Uterus (tissue), 4 donors: ENCODE measurements around the gene DNM3. TPM values are rescaled to one million over a fixed set of nuclear protein-coding genes. Genes with fewer than 3 reads are reported as not detected.

Experiments
- DNase-seq, 2 donors: peaks; one replicate each; pipeline ENCODE4 v3.0.0-alpha.2; 2019 to 2020
- H3K27ac ChIP-seq, 2 donors: fragments of 200-600 bp; sonication (generic); 1 replicate in 1 of 2; 2 replicates in 1 of 2; pipeline ENCODE4 v1.5.1; 2016 to 2018
- H3K27me3 ChIP-seq, 2 donors: fragments of 200-600 bp; sonication (generic); one replicate each; pipeline ENCODE4 v1.5.1; 2018 to 2019; ENCODE audit warnings: control low read depth in 1 of 2
- H3K36me3 ChIP-seq, 2 donors: fragments of 200-600 bp; sonication (generic); one replicate each; pipeline ENCODE4 v1.5.1; 2019; ENCODE audit warnings: control low read depth in 1 of 2
- H3K4me1 ChIP-seq, 2 donors: fragments of 200-600 bp; sonication (generic); one replicate each; pipeline ENCODE4 v1.5.1; 2018 to 2019; ENCODE audit warnings: control low read depth in 1 of 2
- H3K4me3 ChIP-seq, 2 donors: fragments of 200-600 bp; sonication (generic); 1 replicate in 1 of 2; 2 replicates in 1 of 2; pipeline ENCODE4 v1.5.1; 2018 to 2019; ENCODE audit warnings: mild to moderate bottlenecking in 1 of 2
- H3K9me3 ChIP-seq, 2 donors: fragments of 200-600 bp; sonication (generic); one replicate each; pipeline ENCODE4 v1.5.1; 2019; ENCODE audit warnings: control low read depth in 1 of 2
- CTCF ChIP-seq, 4 experiments: fragments of 200-600 bp in 2 of 4; fragments of 450-650 bp in 2 of 4; sonication (generic) in 2 of 4; IDR thresholded peaks; one replicate each; pipeline ENCODE4 v1.5.1; 2016 to 2019; ENCODE audit warnings: antibody characterized with exemption in 4 of 4, mild to moderate bottlenecking in 2 of 4, moderate library complexity in 1 of 4
- POLR2A ChIP-seq, 2 donors: fragments of 450-650 bp; IDR thresholded peaks; one replicate each; pipeline ENCODE4 v1.6.1; 2016; ENCODE audit warnings: antibody characterized with exemption in 2 of 2, mild to moderate bottlenecking in 1 of 2, moderate library complexity in 1 of 2
- intact Hi-C: fragments of 100-400 bp; cut with DNase I; formaldehyde crosslinking; loops from one replicate; pipeline ENCODE4 v1.15.1; 2023; ENCODE audit warnings: low total_unique reads
- total RNA-seq, 4 donors: library from RNA; depleted of rRNA in 3 of 4; stranded (reverse); fragments of >200 nt in 3 of 4; gene quantifications; one replicate each; pipeline versions ENCODE4 v1.1.0 to v1.2.4, GENCODE V29; 2014 to 2023
- donor health status: DM: yes; HTN: yes; CAD: no.

DNM3 gene
- total RNA-seq, 4 donors from 2014 or later, result 4.7 to 49.2 (median 14.6) TPM

DNA sequence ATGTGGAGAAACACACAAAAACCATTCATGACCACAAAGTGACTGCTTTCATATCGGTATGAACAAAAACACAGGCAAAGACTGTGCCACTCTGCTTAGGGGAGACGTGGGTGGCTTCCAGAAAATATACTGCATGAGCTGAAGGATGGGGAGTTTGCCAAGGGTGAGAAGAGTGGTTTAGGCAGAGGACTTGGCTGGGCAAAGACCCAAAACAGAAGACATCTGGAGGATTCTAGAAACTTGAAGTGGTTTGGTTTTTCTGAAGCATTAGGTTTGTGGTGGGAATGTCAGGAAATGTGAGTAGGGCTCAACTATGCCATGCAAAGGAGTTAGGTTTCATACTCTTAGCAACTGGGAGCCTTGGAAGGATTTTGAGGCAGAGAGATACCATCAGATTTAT lies 26.6 kb upstream of the DNM3 start:
- no peak for DNase-seq
- H3K36me3 ChIP-seq, result no peaks in the 10 kb centered on the region
- intact Hi-C loops, result no loop called here
- no peaks in the 10 kb centered on the region for H3K4me1 ChIP-seq
- H3K27me3 ChIP-seq, result no peaks in the 10 kb centered on the region
- TF ChIP-seq POLR2A (IDR thresholded peaks at IDR 0.05), result no peak
- no peak for TF ChIP-seq CTCF (IDR thresholded peaks at IDR 0.05)
- H3K9me3 ChIP-seq, result no peaks in the 10 kb centered on the region
- no peak overlapping the region for H3K4me3 ChIP-seq
- no peak overlapping the region for H3K27ac ChIP-seq

- no peak overlapping the region for H3K27ac ChIP-seq
- no peaks in the 10 kb centered on the region for H3K36me3 ChIP-seq
- no peaks in the 10 kb centered on the region for H3K4me1 ChIP-seq
- no peak overlapping the region for H3K4me3 ChIP-seq
- no peak for DNase-seq
- intact Hi-C loops, result no loop called here
- H3K9me3 ChIP-seq, result no peaks in the 10 kb centered on the region
- TF ChIP-seq POLR2A (IDR thresholded peaks at IDR 0.05) (no peak), CTCF (IDR thresholded peaks at IDR 0.05) (no peak)
- H3K27me3 ChIP-seq, result no peaks in the 10 kb centered on the region
Observed at GRCh38 chr1:171816300-171816901, 24.9 kb upstream of the DNM3 start.

DNA sequence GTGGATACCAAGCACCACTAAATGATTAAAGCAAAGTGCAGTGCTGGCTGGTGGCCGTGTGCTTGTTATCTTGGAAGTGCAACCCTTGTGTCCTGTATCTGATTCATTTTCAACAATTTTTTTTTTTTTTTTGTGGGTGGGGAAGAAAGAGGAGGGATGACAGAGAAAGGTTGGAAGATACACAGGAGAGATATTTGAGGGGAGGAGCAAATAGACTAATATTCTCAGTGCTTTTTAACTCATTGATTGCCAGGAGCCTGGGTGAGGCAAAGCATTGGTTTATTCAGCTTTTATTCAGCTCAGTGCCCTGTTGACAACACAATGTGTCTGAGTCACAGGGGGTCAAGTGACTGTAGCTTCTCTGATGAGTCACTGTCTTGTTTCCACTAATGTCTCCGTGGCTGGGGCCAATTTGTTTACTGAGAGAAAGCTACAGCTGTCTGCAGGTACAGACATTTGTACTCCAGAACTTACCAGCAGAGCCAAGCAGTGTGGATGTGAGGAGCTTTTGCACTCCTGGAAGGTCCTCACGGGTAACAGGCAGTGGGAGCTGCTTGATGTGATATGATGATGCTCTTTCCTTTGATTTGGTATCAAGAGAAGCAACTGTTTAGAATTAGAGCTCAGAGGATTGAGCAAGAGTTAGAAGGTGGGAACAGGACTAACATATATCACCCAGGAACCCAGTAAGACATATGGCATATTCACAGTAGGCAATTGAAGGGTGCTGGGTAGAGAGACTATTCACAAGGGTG lies 23.6 kb upstream of the DNM3 start:
- TF ChIP-seq POLR2A (IDR thresholded peaks at IDR 0.05) (no peak), CTCF (IDR thresholded peaks at IDR 0.05) (no peak)
- peak in 1 of 2 donors; percentile 38 for DNase-seq
- no peaks in the 10 kb centered on the region for H3K36me3 ChIP-seq
- no peaks in the 10 kb centered on the region for H3K27me3 ChIP-seq
- no peak overlapping the region for H3K4me3 ChIP-seq
- peak overlapping the region in 1 of 2 donors; percentile 5 for H3K27ac ChIP-seq
- H3K9me3 ChIP-seq, result no peaks in the 10 kb centered on the region
- H3K4me1 ChIP-seq, result no peaks in the 10 kb centered on the region
- intact Hi-C loops, result no loop called here

DNA sequence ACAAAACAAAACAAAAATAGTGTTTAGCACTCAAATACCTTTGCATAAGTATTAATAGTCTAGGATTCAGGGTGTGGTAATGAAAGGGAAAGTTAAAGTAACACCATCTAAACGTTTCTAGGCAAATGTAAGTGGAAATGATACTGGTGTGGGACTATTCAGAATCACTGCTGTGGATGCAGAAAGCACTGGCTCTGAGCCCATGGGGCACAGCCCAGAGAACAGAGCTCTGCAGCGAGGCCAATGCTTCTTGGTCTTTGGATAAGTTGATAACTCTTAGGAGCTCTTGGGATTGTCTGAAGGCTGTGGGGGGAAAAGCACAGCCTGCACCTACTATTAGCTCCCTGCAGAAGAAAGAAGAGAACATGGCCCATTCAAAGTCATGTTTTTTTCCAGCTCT lies 21.4 kb upstream of the DNM3 start:
- TF ChIP-seq CTCF (IDR thresholded peaks at IDR 0.05), result no peak
- no peak for TF ChIP-seq POLR2A (IDR thresholded peaks at IDR 0.05)
- no peak for DNase-seq
- Histone ChIP-seq H3K4me1 (no peaks in the 10 kb centered on the region), H3K36me3 (no peaks in the 10 kb centered on the region), H3K27ac (no peak overlapping the region), H3K9me3 (no peaks in the 10 kb centered on the region), H3K4me3 (no peak overlapping the region), H3K27me3 (no peaks in the 10 kb centered on the region)
- intact Hi-C loops, result no loop called here

- no peaks in the 10 kb centered on the region for H3K4me1 ChIP-seq
- H3K9me3 ChIP-seq, result no peaks in the 10 kb centered on the region
Observed at GRCh38 chr1:171826973-171827372, 14.3 kb upstream of the DNM3 start.

More at GRCh38 chr1:171826973-171827372, 14.3 kb upstream of the DNM3 start:
- TF ChIP-seq POLR2A (IDR thresholded peaks at IDR 0.05) (no peak), CTCF (IDR thresholded peaks at IDR 0.05) (no peak)
- intact Hi-C loops, result no loop called here
- DNase-seq, result no peak
- H3K36me3 ChIP-seq, result no peaks in the 10 kb centered on the region
- no peak overlapping the region for H3K27ac ChIP-seq
- H3K27me3 ChIP-seq, result no peaks in the 10 kb centered on the region
- no peak overlapping the region for H3K4me3 ChIP-seq
